Lung (tissue), 12 donors: ENCODE results near the gene VPS13D. TPM values are rescaled to one million over a fixed set of nuclear protein-coding genes. Genes with fewer than 3 reads are reported as not detected.

Source experiments
- ATAC-seq: fragments of 200-7000 bp; cut with Tn5 transposase; one replicate; pipeline ENCODE4 v1.9.1; 2020; ENCODE audit warnings: moderate number of reproducible peaks; ENCODE audit not compliant: insufficient read depth, low FRiP score
- DNase-seq, 3 donors: peaks; one replicate each; pipeline ENCODE4 v3.0.0-alpha.2; 2013 to 2017
- H3K27ac ChIP-seq, 2 donors: one replicate each; pipeline ENCODE4 v1.5.1; 2013; ENCODE audit warnings: mild to moderate bottlenecking in 2 of 2, moderate library complexity in 2 of 2, control low read depth in 1 of 2, inconsistent platforms in 1 of 2, low read depth in 1 of 2, low read length in 1 of 2
- H3K27me3 ChIP-seq, 3 donors: one replicate each; pipeline ENCODE4 v1.5.1; 2013; ENCODE audit warnings: low read length in 2 of 3; ENCODE audit not compliant: control insufficient read depth in 3 of 3, insufficient read depth in 3 of 3
- H3K36me3 ChIP-seq, 4 donors: one replicate each; pipeline ENCODE4 v1.5.1; 2013; ENCODE audit warnings: low read length in 4 of 4, mild to moderate bottlenecking in 1 of 4, moderate library complexity in 1 of 4; ENCODE audit not compliant: control insufficient read depth in 4 of 4, insufficient read depth in 4 of 4
- H3K4me1 ChIP-seq, 5 donors: one replicate each; pipeline ENCODE4 v1.5.1; 2013; ENCODE audit warnings: low read length in 5 of 5, mild to moderate bottlenecking in 2 of 5, moderate library complexity in 1 of 5; ENCODE audit not compliant: control insufficient read depth in 5 of 5, insufficient read depth in 5 of 5
- H3K4me3 ChIP-seq: one replicate; pipeline ENCODE4 v1.5.1; 2013; ENCODE audit warnings: mild to moderate bottlenecking, control low read depth, moderate library complexity
- H3K9ac ChIP-seq, 2 donors: one replicate each; pipeline ENCODE4 v1.5.1; 2013; ENCODE audit warnings: low read length in 2 of 2, control low read depth in 1 of 2; ENCODE audit not compliant: insufficient read depth in 1 of 2
- H3K9me3 ChIP-seq, 4 donors: one replicate each; pipeline ENCODE4 v1.5.1; 2013; ENCODE audit warnings: low read length in 3 of 4, mild to moderate bottlenecking in 1 of 4, moderate library complexity in 1 of 4; ENCODE audit not compliant: control insufficient read depth in 4 of 4, insufficient read depth in 3 of 4
- WGBS, 2 donors: extraction: QIAGEN DNeasy Blood & Tissue Kit; methylation state at CpG; one replicate each; pipeline ENCODE4 v1.1.7; 2013; 5-methylcytosine and 5-hydroxymethylcytosine counted together
- polyA plus RNA-seq, 2 donors: library from polyadenylated mRNA; stranded (reverse); fragments of 200-250 nt; gene quantifications; one replicate each; pipeline ENCODE4 v1.2.1, GENCODE V29; 2013
- total RNA-seq, 2 donors: library from RNA; depleted of rRNA in 1 of 2; stranded (reverse); fragments of >200 nt in 1 of 2; gene quantifications; one replicate each; pipeline ENCODE4 v1.2.1, GENCODE V29; 2014 to 2021
- TF ChIP-seq, protein P1 (sequence below): IDR thresholded peaks from 2 replicates; pipeline ENCODE4 v1.5.1; 2012; ENCODE audit warnings: mild to moderate bottlenecking; ENCODE audit errors: control extremely low read depth, extremely low read depth
- donor health status: control.
- donor health status: control.
- donor health status: Bipolar disorder and iron deficiency.
- donor health status: healthy.
- donor health status: DM: yes; HTN: yes; CAD: no.

The VPS13D gene
- total and polyA plus RNA-seq, 4 donors = 18.4 to 76.0 (median 37.5) TPM

DNA sequence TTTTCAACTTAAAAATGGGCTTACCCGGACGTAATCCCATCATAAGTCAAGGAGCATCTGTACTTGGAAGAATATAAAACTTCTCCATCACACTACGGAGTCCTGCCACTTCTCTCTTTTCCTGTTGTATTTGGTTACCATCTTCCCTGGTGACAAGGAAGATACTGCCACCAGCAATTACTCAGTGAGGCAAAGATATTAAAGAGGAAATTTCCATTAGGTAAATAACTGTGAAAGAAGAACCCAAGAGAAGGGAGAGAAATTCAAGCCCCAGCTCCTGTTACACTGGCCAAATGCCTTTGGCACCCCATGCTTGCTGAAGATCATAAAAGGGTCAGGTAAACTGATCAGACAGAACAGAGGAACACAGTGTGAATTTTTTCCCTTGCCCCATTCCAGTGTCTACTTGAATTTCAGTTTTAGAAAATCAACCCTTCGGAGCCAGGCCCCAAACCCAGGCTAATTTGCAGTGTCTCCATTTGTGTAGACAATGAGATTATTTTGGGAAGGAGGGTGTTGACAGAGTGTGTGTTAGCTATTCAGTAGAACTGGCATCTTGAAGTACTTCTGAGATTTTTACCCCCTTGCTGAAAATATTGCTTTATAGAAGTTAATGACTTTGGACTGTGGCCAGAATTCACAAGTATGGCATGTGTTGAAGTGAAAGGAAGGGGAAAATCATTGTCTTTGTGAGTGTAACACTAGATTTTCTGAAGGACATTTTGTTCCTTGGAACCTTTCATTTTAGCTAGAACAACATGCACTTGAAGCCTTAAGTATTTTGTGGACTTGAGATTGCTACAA lies 221.1 kb downstream of the VPS13D start:
- 71 to 76% methylated on average over 4 of the region's 4 CpGs for WGBS, 2 donors
- peak overlapping the region; percentile 48 to 49 for H3K27ac ChIP-seq
- no peaks in the 10 kb centered on the region for H3K27me3 ChIP-seq
- H3K4me1 ChIP-seq = peaks cover 24 to 80% (median 55%) of the 10 kb centered on the region in 5 donors
- peaks cover 0 to 3% (median 0%) of the 10 kb centered on the region in 4 donors for H3K36me3 ChIP-seq
- no peak for ATAC-seq
- peak in 2 of 3 donors; percentile 80 to 88 for DNase-seq
- H3K9me3 ChIP-seq = no peaks in the 10 kb centered on the region
- peak overlapping the region in 1 of 2 donors; percentile 38 for H3K9ac ChIP-seq
- TF ChIP-seq, protein P1, sequence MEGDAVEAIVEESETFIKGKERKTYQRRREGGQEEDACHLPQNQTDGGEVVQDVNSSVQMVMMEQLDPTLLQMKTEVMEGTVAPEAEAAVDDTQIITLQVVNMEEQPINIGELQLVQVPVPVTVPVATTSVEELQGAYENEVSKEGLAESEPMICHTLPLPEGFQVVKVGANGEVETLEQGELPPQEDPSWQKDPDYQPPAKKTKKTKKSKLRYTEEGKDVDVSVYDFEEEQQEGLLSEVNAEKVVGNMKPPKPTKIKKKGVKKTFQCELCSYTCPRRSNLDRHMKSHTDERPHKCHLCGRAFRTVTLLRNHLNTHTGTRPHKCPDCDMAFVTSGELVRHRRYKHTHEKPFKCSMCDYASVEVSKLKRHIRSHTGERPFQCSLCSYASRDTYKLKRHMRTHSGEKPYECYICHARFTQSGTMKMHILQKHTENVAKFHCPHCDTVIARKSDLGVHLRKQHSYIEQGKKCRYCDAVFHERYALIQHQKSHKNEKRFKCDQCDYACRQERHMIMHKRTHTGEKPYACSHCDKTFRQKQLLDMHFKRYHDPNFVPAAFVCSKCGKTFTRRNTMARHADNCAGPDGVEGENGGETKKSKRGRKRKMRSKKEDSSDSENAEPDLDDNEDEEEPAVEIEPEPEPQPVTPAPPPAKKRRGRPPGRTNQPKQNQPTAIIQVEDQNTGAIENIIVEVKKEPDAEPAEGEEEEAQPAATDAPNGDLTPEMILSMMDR = no peak
- no peak overlapping the region for H3K4me3 ChIP-seq

DNA sequence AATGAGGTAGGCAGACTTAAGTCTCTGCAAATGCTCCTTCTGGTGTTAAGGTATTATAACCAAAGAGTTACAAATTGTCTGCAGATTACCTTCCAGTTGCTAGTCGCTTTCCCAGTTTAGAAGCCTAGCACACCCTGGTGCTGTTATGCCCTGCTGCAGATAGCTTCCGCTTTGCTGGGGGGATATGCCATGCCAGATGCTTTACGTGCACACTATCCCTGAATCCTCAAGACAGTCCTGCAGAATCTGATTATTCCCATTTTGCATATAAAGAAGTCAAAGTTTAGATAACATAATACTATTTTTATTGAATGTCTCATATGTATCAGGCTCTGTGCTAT lies 221.7 kb downstream of the VPS13D start:
- no peak overlapping the region for H3K4me3 ChIP-seq

DNA sequence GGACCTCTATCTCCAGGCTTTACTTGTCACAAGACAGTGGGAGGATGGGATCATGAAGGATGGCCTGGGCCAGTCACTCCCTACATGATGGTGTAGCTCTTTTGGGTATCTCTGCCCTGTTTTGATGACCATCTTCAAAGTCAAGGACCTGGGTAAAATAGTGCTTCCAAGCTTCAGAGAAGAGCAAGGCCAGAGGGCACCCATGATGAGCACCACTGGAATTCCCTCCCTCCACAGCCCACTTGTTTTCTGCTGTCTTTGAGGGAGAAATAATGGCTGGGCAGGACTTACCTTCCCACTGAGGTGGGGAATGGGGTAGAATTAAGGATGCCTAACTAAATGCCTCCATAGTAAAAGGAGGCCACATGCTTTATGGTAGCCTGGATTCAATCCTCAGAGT lies 222.4 kb downstream of the VPS13D start:
- peaks cover 0 to 3% (median under 1%) of the 10 kb centered on the region in 4 donors for H3K36me3 ChIP-seq
- H3K9me3 ChIP-seq = no peaks in the 10 kb centered on the region
- H3K9ac ChIP-seq = no peak overlapping the region
- H3K4me3 ChIP-seq = no peak overlapping the region
- H3K27ac ChIP-seq = peak overlapping the region in 1 of 2 donors; percentile 61
- no peaks in the 10 kb centered on the region for H3K27me3 ChIP-seq
- TF ChIP-seq, protein P1 = no peak
- ATAC-seq (no peak), DNase-seq (no peak)
- H3K4me1 ChIP-seq = peaks cover 29 to 80% (median 54%) of the 10 kb centered on the region in 5 donors

More for the DNA sequence above, 221.7 kb downstream of the VPS13D start:
- Histone ChIP-seq H3K9me3 (no peaks in the 10 kb centered on the region), H3K27me3 (no peaks in the 10 kb centered on the region), H3K27ac (peak overlapping the region; percentile 11 to 74), H3K4me1 (peaks cover 27 to 80% (median 54%) of the 10 kb centered on the region in 5 donors), H3K9ac (no peak overlapping the region), H3K36me3 (peaks cover 0 to 3% (median 0%) of the 10 kb centered on the region in 4 donors)
- ATAC-seq = no peak
- no peak for DNase-seq
- TF ChIP-seq, protein P1 = no peak
- WGBS, 2 donors = 79 to 94% methylated on average over 3 of the region's 3 CpGs
